GM18499 (cell line): ENCODE results near the gene KIAA2012.

ENCODE experiments used
- ATAC-seq: cut with Tn5 transposase; IDR thresholded peaks from one replicate; pipeline ENCODE4 v1.9.1; 2021; ENCODE audit warnings: moderate number of reproducible peaks; ENCODE audit not compliant: insufficient read depth, unreplicated experiment

KIAA2012 gene

DNA sequence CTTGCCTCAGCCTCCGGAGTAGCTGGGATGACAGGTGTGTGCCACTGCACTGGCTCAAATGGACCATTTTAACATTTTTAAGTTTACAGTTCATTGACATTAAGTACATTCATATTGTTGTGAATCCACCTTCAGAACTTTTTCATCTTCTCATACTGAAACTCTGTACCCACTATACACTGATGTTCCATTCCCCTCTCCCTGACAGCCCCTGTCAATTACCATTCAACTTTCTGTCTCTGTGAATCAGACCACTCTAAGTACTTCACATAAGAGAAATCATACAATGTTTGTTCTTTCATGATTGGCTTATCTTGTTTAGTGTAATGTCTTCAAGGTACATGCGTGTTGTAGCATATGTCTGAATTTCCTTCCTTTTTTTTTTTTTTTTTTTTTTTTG lies 1.9 kb upstream of the KIAA2012 start:
- ATAC-seq, result no peak

DNA sequence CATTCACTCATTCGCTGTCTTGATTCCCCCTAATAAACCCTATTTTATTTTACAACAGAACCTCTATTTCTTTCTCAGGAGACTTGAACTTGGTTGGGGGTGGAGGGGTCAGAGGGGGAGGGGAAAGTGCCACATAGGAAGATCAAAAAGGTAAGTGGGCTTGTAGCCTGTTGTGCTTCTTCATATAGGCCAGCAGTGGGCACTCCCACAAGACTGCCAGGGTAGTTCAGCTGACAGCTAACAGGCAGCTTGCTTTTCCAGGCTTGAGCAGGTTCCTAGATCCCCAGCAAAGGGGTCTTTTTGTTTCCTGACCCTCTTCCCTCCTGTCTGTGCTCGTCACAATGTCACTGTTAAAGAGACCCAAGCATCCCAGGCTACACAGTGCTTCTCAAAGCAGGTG lies 829 bp upstream of the KIAA2012 start:
- ATAC-seq, result no peak

DNA sequence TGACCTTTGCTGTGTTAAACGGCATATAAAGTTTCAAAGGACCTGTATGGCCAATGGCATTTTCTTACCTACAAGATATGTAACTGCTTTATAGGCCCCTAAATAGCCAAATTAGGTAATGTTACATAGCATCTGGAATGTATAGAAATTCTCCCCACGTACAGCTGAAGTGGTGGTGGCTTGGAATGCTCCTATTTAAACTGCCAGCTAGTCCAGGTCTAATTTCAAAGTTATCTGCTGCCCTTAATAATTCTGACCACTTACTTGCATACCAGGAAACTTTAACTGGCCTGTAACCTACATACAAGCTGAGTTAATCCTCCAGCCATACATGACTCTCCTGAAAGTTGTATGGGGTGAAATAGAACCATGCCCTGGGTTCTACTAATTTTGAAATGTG lies 1.3 kb downstream of the KIAA2012 start:
- no peak for ATAC-seq

DNA sequence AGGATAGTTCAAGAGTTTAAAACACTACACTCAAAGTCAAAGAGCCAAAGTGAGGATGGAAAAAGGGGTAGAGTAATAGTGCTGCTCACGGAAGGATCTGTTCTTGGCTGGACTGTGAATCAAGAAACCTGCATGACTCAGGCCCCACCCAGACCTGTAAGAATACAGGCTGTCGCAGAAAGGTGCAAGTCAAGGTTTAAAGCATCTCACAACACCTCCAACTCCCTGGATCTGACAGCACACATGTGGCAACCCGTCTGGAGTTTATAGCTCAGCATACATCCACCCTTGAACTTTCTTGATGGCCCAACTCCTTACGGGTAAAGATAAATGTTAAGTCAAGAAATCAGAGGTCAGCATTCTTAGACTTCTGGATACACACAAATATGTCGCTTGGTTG lies 6.3 kb downstream of the KIAA2012 start:
- ATAC-seq, result no peak

DNA sequence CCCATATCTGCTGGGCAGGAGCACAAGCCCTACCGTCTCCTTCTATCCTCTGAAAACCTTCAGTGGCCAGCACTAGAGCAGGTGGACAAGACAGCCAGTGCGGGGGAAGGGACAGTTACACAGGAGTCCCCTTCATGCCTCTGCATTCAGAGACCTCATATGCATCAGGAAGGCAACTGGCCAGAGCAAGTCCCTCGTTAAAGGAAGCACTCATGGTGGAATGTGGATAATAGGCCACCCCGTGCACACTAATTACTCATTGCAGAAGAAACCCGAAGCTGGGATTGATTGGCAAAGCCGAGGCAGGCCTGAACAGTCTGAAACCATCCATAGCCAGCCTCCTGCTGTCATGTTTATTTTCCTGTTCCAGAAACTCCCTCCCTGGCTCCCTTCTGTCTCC lies 11.2 kb downstream of the KIAA2012 start:
- no peak for ATAC-seq

DNA sequence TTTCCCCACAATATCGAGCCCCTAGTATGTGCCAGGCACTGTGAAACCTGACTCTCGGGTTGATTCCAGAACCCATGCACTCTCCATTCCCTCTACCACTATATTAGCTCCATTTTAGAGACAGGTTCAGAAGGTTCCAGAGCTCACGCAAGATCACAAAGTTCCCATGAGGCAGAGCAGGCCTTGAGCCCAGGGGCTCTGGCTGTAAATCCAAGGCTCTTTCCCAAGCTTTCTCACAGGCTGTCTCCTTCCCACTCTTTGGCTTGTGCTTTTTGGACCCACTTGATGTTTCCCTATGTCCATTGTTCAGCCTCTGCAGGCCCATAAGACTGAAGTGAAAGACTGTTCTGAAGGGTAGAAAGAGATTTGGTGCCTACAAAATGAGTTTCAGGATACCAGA lies 15.7 kb downstream of the KIAA2012 start:
- ATAC-seq, result no peak

DNA sequence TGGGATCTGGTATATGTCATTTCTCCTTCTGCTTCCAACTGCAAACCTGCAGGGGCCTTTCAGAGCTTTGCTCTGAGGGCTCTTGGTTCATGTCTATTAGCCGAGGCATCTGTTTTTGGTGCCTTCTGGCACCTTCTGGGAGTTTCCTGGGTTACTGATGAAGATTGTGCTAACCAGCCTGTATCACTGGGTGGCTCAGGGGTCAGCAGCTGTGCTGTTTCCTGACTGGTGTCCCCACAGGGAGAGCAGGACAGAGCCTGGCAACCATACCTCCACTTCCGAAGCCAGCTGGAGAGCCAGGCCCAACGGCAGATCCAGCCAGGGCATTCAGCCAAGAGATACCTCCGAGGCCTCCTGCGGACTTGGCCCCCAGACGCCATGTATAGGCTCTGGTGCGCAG lies 17.5 kb downstream of the KIAA2012 start:
- no peak for ATAC-seq

DNA sequence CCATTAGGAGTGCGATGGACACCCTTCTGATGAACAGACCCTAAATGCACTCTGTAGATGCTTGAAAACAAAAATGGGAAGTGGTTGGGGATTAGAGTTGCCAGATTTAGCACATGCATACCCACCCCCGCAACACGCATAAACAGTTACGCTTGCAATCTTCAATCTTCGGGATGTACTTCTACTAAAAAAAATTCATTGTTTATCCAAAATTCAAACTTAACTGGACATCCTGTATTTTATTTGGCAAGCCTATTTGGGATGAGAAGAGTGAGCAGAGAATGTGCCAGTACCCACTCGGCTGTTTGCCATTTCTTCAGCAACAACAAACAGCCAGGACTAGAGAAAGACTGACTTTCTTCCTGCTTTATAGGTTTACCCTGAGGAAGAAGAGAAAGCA lies 18.4 kb downstream of the KIAA2012 start:
- ATAC-seq, result no peak

DNA sequence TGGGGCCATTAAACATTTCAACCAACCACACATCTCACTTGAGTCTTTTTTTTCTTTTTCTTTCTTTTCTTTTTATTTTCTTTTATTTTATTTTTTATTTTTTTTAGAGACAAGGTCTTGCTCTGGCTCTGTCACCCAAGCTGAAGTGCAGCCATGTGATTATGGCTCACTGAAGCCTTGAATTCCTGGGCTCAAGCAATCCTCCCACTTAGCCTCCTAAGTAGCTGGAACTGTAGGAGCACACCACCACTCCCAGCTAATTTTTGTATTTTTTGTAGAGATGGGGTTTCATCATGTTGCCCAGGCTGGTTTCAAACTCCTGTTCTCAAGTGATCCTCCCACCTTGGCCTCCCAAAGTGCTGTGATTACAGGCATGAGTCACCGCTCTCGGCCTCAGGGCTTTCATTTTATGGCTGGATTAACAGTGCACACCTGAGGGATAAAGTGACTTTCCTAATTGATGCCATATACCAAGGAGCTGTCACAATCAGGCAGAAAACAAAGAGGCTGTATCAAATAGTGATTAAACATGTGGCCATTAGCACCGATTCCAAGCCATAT lies 21.5 kb downstream of the KIAA2012 start:
- ATAC-seq, result no peak

DNA sequence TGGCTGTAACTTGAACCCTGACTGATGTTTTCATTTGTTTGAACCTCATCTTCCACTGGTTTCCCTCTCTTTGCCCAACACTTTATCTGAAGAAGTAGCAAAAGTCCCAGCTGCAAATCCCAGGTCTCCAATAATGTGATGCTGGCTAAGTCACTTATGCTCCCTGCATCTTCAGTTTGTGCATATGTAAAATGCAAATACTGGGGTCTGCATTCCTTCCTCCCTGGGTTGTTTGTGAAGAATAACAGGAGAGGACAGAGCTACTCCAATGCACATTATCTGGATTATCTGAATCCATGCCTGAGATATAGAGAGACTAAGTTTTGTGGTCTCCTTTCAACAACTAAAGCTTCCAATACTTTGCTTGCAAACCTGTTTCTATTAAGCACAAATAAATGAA lies 22.2 kb downstream of the KIAA2012 start:
- no peak for ATAC-seq

DNA sequence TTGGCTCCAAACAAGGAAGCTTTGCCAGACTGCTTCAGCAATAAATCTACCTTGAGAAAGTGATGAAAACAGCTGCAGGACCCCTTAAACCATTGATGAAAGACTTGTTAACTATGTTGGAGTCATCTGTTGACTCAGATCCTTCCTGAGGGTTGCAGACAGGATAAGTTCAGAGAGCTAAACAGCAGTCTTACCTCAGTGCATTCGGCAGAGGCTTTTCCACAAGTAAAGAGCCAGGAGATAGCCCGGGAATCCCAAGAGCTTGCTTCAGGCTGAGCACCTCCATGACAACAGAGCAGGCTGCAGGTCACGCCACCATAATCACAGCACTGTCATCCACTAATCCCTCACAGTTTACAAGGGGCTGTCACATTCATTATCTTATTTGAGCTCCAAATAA lies 23.7 kb downstream of the KIAA2012 start:
- no peak for ATAC-seq

DNA sequence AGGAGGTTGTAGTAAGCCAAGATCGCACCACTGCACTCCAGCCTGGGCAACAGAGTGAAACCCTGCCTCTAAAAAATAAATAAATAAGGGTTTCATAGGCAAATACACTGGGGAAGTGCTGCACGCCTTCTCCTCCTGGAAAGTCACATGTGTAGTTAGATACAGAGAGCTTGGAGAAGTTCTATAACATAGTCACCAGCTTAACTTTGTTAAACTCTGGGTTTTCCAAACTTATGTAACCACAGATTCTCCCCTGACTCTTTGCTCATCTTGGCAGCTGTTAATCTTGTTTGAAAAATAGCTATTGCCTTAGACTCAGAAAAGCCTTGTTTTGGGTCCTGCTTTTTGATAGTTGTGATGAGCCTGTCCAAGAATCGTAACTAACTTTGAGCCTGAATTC lies 25.2 kb downstream of the KIAA2012 start:
- ATAC-seq, result no peak

DNA sequence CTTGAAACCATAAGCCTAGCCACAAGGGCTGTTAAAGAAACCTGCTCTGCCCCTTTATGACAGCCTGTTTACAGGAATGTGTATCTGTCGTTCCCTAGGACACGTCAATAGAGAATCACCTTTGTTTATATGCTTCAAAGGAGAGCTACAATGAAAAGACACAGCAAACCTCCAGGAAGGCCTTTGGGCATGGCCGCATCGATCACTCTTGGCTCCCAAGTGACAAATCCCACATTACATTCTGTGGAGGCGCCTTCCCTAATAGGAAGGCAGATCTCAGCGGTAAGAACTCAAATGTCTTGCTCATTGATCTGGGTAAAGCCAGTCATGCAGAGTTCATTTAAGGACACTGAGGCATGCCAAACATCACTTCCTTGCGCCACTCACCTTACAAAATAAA lies 26.5 kb downstream of the KIAA2012 start:
- ATAC-seq, result no peak

DNA sequence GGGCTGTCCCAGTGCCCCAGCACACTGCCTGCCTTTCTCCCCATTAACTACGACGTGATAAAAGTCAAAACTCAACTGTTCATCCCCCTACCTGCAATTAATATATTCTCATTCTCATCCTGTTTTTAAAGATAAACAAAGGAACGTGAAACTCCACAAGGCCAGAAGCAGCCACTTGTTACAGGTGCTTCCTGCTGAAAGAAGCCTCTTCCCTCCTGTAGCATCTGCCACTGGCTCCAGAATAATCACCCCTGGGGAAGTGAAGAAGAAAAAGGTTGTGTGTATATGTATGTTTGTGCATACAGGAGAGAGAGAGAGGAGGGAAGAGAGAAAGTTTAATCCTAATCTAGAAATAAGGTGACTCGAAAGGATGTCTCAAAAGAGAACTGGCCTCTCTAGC lies 27.1 kb downstream of the KIAA2012 start:
- ATAC-seq, result no peak

DNA sequence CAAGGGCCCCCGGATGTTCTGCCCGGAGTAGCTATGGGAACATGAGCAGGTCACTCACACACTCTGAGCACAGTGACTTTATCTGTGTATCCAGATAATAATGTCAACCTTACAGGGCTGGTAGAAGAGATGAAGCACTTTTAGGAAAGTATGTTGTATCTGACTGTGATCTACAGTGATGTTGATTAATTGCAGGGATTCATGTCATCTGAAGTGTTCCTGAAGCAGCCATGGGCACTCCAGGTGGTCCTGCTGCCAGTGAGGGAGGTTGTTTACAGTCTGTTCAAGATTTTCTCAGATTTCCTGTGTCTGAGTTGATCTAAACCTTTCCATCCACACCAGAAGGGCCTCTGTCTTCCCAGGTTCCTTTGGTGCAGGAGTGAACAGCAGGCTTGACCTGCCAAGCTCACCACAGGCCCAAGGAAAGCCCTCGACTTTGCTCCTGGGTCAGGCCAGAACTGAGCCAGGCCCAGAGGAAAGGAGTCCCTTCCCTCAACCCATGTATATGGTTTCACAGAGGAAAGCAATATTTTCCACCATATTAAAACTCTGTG lies 28.0 kb downstream of the KIAA2012 start:
- no peak for ATAC-seq

DNA sequence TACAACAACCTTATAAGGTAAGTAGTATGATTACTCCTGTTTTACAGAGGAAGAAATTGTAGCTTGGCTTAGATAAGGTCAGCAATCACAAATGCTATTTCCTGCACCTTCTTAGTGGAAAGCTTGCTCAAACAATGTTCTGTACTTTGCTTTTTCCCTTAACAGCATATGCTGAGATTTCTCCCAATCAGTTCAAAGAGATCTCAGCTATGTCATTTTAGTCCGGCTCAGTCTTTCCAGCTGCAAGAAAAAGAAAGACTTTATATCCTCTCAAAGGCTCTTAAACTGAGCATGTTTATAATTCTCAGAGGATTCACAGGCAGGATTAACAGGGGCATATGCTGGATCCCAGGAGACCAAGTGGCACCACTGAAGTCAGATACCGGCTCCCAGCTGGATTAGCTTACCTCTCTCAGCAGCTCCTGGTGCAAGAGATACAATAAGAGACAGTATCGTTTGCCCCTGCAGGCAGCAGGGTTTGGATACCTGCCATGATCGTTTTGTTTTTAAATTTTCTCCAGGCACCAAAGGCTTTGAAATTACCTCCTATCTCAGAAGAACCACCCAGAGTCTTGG lies 29.5 kb downstream of the KIAA2012 start:
- no peak for ATAC-seq

DNA sequence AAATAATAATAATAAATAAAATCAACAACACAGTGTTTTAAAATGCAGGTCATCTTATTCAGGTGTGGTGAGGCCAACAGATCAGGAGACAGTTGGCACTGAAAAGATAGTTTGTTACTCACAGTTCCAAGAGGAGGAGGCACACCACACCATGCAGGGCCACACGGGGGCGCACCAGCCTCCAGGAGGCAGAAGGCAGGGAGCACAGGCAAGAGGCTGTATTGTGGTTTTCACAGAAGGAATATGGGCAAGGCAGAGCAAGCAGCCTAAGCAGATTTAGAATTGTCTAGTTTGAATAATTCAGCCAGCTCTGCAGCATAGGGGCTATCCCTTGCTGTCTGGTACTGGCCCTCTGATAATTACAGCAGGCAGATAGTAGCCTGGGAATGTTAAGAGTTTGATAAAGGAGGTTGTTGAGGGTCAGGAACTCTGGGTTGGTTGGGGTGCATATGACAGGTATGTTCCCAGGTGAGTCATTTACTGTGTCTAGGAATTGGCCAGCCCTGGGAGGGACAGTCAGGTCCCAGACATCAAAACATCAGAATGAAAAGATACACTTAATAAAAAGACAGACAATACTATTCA lies 31.3 kb downstream of the KIAA2012 start:
- ATAC-seq, result no peak

DNA sequence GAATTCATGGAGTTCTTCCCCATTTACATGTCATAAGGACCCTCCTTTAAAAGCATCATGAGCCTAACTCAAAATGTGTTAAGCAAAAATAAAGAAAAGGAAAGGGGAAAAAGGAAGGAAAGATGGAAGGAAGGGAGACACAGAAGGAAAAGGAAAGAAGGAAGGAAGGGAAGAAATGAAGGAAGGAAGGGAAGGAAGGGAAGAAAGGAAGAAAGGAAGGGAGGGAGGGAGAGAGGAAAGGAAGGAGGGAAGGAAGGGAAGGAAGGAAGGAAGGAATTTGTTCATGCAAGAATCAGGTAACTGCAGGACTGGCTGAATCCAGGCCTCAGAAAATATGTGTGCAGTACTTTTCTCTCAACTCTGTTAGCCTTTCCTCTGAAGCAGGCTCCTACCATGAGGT lies 32.0 kb downstream of the KIAA2012 start:
- no peak for ATAC-seq

DNA sequence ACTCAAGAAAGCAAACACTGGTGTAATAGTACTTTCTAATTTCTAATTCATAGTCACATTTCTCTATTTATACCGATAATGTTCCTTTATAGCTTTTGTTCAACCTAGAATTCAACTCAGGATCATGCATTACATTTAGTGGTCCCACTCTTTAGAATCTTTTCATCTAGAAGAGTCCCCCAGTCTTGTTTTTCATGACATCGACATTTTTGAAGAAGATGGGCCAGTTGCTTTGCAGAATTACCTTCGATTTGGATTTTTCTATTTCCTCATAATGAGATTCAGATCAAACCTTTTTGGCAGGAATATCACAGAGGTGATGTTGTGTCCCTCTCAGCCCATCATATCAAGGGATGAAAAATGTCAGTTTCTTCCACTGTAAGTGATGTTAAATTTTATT lies 35.3 kb downstream of the KIAA2012 start:
- ATAC-seq, result no peak

DNA sequence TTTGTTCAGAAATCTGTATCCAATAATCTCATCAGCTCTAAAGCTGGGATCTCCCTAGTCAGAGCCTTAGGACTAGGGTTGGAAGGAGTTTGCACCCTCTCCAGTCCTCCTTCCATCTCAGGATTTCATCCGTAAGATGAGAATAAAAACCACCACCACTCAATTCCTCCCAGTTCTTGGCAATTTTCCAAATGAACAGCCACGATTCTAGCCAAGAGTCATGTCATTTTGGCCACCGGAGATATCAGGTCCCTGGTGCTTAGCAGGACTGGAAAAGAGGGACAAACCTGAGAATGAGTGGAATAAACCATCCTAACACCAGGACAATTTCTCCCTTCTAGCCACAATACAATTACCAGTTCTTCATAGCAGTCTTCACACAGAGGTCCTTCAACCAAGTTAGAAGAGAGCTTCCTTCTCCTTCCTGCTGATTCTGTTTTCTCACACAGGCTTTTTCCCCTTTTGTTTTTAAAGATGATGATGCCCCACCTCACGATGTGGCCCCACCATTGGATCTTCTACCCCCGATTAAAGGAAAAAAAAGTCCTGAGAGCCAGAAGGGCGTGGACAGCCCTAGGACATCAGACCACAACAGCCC lies 36.2 kb downstream of the KIAA2012 start:
- no peak for ATAC-seq

DNA sequence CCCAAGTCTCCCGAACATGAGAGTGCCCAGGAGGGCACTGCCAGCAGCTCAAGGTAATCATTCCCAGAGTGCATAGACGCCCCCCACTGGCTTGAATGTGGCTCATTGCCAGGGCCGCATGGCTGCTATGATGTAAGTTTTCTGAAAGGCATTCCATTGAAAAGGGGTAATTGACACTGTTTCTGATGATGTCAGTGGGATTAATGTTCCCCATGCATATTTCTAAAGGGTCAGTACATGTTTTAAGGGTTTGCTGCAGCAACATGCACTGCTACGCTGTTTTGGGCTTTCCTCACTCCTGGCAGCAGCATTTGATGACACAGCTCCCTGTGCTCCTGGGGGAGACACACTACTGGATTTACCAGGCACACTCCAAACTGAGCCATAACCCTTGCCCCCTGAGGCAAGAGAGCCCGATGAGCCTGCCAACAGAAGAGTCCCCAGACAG lies 36.7 kb downstream of the KIAA2012 start:
- ATAC-seq, result no peak

DNA sequence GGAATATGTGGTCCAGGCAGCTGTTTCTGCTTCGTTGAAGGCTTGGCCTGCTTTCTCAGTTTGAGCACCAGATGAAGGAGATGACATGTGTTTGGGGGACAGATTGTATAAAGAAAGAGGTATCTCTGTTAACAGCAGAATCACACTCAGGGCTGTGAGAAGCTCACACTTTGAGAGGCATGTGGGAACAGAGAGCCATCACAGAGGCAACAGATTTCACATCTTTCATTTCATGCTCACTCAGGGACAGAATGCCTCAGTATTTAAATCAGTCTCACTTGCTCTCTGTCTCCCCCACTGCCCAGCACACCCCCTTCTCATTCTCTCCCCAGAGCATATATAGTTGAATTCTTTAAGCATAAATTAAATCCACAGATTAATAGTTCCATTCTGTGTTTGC lies 37.4 kb downstream of the KIAA2012 start:
- no peak for ATAC-seq
